Prostate gland (tissue), 2 donors: ENCODE measurements around the gene SLC41A1. TPM values are rescaled to one million over a fixed set of nuclear protein-coding genes. Genes with fewer than 3 reads are reported as not detected.
"Not testable (repeated sequence)": the region's sequence is repeated elsewhere in the genome, so short reads cannot be mapped to it uniquely, and the experiment has no call there.

Source experiments
- DNase-seq: peaks from one replicate; pipeline ENCODE4 v3.0.0-alpha.2; 2019; ENCODE audit warnings: low spot score
- H3K27ac ChIP-seq, 2 donors: fragments of 200-600 bp; sonication (generic); 2 replicates each; pipeline ENCODE4 v1.5.1; 2017 to 2019
- H3K27me3 ChIP-seq: fragments of 200-600 bp; sonication (generic); replicated peaks from 2 replicates; pipeline ENCODE4 v1.5.1; 2019; ENCODE audit not compliant: insufficient read depth
- H3K36me3 ChIP-seq, 2 donors: fragments of 200-600 bp; sonication (generic); 1 replicate in 1 of 2; 2 replicates in 1 of 2; pipeline versions ENCODE4 v1.5.1 to v1.8.1; 2017 to 2019
- H3K4me1 ChIP-seq: fragments of 200-600 bp; sonication (generic); replicated peaks from 2 replicates; pipeline ENCODE4 v1.5.1; 2019
- H3K4me3 ChIP-seq, 2 donors: fragments of 200-600 bp; sonication (generic); 2 replicates each; pipeline ENCODE4 v1.5.1; 2017 to 2019
- H3K9me3 ChIP-seq: fragments of 200-600 bp; sonication (generic); 2 replicates; pipeline ENCODE4 v1.5.1; 2017
- POLR2A ChIP-seq: fragments of 450-650 bp; IDR thresholded peaks from one replicate; pipeline ENCODE4 v1.6.1; 2016; ENCODE audit warnings: antibody characterized with exemption, mild to moderate bottlenecking
- POLR2AphosphoS5 ChIP-seq: sonication (generic); formaldehyde crosslinking; IDR thresholded peaks from one replicate; pipeline ENCODE4 v1.6.1; 2017; ENCODE audit warnings: antibody characterized with exemption
- WGBS: methylation state at CpG from one replicate; pipeline ENCODE4 v1.1.5; 2018; 5-methylcytosine and 5-hydroxymethylcytosine counted together
- intact Hi-C: fragments of 100-400 bp; cut with DNase I; formaldehyde crosslinking; loops from one replicate; pipeline ENCODE4 v1.14.2; 2022
- total RNA-seq, 2 donors: library from RNA; depleted of rRNA; stranded (reverse); fragments of >200 nt; gene quantifications; one replicate each; pipeline ENCODE4 v1.1.0, GENCODE V29; 2016
- TF ChIP-seq, protein P1 (sequence below), 4 experiments: fragments of 200-600 bp in 2 of 4; fragments of 450-650 bp in 2 of 4; sonication (generic) in 2 of 4; IDR thresholded peaks; 1 replicate in 3 of 4; 2 replicates in 1 of 4; pipeline ENCODE4 v1.5.1; 2016 to 2019; ENCODE audit warnings: antibody characterized with exemption in 4 of 4, mild to moderate bottlenecking in 2 of 4, moderate library complexity in 2 of 4

Gene SLC41A1
- total RNA-seq = 100 to 1,000 TPM in 1 of 2 donors, 10 to 100 TPM in 1; 20.3 to 114 TPM

DNA sequence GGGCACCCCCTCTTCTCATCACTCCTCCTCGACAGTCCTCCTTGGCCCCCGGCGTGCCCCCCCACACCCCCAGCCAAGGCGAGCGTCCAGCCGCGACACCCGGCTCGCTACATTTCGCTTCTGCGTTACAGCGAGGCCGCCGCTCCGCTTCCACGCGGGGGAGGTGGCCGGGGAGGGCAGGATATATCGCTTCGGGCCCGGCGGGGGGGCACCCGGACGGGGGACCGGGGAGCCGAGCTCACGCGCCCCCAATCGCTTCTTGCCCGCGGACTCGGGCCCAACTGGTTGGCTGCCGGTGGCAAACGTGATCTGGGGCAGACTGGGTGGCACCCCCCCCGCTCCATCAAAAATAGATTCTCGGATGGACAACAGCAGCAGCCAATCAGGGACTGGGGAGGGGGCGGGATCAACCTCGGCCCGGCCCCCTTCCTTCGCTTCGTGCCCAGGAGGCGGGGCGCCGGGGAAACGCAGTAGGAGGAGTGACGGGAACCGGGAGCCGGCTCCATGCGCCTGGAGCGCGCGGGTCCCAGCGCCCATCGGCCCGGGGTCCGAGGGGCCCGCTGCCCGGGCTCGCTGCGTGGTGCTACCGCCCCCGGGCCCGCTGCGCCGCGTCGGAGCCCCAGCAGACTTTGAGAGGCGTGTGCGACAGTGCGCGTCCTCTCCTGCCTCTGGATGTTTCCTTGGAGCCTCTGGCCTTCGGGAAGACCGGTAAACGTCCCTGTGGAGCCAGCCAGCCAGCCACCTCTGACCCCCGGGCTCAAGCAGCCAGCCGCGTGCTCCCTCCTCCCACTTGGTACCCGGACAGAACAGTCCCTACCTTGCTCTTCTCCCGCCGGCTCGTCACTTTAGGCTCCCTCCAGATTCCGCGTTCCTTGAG is at the start of gene SLC41A1:
Gene SLC41A1, minus strand, starts transcription at position 321 of the 877 bp plus-strand sequence. CDS start 2,757 bp downstream, outside the sequence.
- under 1% methylated on average over 69 of the region's 83 CpGs for WGBS
- TF ChIP-seq POLR2A = peak; percentile 88
- TF ChIP-seq, protein P1, sequence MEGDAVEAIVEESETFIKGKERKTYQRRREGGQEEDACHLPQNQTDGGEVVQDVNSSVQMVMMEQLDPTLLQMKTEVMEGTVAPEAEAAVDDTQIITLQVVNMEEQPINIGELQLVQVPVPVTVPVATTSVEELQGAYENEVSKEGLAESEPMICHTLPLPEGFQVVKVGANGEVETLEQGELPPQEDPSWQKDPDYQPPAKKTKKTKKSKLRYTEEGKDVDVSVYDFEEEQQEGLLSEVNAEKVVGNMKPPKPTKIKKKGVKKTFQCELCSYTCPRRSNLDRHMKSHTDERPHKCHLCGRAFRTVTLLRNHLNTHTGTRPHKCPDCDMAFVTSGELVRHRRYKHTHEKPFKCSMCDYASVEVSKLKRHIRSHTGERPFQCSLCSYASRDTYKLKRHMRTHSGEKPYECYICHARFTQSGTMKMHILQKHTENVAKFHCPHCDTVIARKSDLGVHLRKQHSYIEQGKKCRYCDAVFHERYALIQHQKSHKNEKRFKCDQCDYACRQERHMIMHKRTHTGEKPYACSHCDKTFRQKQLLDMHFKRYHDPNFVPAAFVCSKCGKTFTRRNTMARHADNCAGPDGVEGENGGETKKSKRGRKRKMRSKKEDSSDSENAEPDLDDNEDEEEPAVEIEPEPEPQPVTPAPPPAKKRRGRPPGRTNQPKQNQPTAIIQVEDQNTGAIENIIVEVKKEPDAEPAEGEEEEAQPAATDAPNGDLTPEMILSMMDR (IDR thresholded peaks at IDR 0.05) = no peak
- TF ChIP-seq POLR2AphosphoS5 = peak; percentile 96
- intact Hi-C loops = no loop called here
- Histone ChIP-seq H3K9me3 (no peaks in the 10 kb centered on the region), H3K27ac (peak within 1 kb of the TSS; percentile 84 to 90), H3K36me3 (no peaks in the 10 kb centered on the region), H3K27me3 (no peaks in the 10 kb centered on the region), H3K4me1 (peaks cover 8% of the 10 kb centered on the region), H3K4me3 (peak within 1 kb of the TSS; percentile 59 to 87)
- DNase-seq = peak; percentile 96

DNA sequence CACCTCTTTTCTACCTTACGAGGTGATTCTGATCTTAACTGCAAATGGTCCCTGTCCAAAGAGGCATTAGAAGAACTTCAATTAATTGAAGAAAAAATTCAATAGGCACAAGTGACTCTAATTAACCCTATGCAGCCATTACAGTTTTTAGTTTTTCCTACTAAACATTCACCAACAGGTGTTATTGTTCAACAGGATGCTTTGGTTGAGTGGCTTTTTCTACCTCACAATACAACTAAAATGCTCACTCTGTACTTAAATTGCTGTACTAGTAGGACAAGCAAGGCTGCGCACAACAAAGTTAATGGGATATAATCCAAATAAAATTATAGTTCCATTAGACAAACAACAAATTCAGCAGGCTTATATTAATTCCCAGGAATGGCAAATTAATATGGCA is 48.5 kb upstream of the SLC41A1 start:
- Histone ChIP-seq H3K9me3 (no peaks in the 10 kb centered on the region), H3K27ac (no peak overlapping the region), H3K36me3 (no peaks in the 10 kb centered on the region), H3K4me1 (no peaks in the 10 kb centered on the region), H3K4me3 (no peak overlapping the region), H3K27me3 (no peaks in the 10 kb centered on the region)
- intact Hi-C loops = no loop called here
- DNase-seq = no peak
- TF ChIP-seq POLR2AphosphoS5 (no peak), POLR2A (no peak)
- TF ChIP-seq, protein P1 (IDR thresholded peaks at IDR 0.05) = no peak
- 100% methylated on average over 2 of the region's 2 CpGs for WGBS

DNA sequence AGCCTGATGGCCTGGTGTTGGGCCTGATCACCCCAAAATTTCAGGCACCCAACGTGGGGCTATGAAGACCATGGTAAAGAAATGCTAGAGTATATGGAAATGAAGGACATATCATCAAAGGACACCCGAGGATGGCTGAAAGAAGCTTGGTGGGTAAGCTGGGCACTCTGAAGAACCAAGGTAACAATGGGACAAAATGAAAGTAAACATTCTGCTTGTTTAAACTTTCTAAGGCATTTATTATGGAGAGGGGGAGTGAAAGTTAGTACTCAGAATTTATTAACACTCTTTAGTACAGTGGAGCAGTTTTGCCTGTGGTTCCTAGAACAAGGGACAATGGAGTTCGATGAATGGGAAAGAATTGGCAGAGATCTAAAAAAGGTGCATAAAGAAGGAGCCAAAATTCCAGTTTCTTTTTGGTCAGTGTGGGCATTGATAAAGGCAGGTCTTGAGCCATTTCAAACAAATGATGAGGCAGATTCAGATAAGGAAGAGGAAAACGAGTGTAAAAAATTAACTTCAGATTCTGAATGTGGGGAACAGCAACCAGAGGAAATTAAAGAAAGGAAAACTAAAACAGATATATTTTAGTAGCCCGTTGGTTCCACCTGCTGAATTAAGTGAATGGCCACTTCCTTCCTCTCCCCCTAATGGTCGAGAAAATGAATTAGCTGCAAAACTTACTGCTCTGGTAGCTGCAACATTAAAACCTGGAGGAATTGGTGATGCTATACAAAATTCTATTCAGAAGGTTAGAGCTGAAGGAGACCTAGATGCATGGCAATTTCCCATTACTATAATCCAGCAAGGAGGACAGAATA is 45.4 kb upstream of the SLC41A1 start:
- WGBS = 42% methylated on average over 6 of the region's 6 CpGs
- Histone ChIP-seq H3K4me3 (no peak overlapping the region), H3K27ac (no peak overlapping the region), H3K36me3 (no peaks in the 10 kb centered on the region), H3K4me1 (no peaks in the 10 kb centered on the region), H3K27me3 (no peaks in the 10 kb centered on the region), H3K9me3 (no peaks in the 10 kb centered on the region)
- no peak for DNase-seq
- intact Hi-C loops = no loop called here
- TF ChIP-seq POLR2AphosphoS5 = no peak
- no peak for TF ChIP-seq POLR2A
- TF ChIP-seq, protein P1 (IDR thresholded peaks at IDR 0.05) = no peak

DNA sequence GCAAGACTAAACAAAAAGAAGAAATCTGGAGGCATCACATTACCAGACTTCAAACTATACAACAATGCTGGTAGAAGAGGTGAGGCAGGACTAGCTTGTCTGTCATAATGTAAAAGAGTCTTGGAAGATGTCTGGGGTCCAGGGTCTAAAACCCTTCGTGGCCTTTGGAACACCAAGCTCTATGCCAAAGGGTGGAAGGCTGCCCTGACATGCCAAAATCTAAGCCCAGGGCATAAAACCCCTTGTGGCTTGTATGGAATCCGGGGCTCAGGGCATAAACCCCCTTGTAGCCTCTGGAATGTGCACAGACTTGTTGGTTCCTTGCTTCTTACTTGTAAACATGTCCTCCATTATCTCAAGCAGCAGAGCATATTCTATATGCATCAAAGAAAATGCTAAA is 44.5 kb upstream of the SLC41A1 start:
- intact Hi-C loops, H3K27me3 ChIP-seq, H3K36me3 ChIP-seq, H3K4me3 ChIP-seq, H3K4me1 ChIP-seq, H3K9me3 ChIP-seq, H3K27ac ChIP-seq, DNase-seq: not testable (repeated sequence)
- 40% methylated on average over 2 of the region's 2 CpGs for WGBS

DNA sequence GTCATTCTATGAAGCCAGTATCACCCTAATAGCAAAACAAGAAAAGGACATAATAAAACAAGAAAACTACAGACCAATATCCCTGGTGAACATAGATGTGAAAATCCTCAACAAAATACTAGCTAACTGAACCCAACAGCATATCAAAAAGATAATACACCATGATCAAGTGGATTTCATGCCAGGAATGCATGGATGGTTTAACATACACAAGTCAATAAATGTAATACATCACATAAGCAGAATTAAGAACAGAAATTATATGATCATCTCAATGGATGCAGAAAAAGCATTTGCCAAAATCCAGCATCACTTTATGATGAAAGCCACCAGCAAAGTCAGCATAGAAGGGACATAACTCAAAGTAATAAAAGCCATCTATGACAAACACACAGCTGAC is 43.4 kb upstream of the SLC41A1 start:
- intact Hi-C loops = no loop called here
- Histone ChIP-seq H3K27ac (no peak overlapping the region), H3K4me1 (no peaks in the 10 kb centered on the region), H3K36me3 (no peaks in the 10 kb centered on the region), H3K27me3 (no peaks in the 10 kb centered on the region), H3K9me3 (no peaks in the 10 kb centered on the region), H3K4me3 (no peak overlapping the region)
- TF ChIP-seq POLR2AphosphoS5 (no peak), POLR2A (no peak)
- TF ChIP-seq, protein P1 (IDR thresholded peaks at IDR 0.05) = no peak
- DNase-seq = no peak
